Medulla oblongata (tissue), 1 donor: ENCODE results near the gene CTPS2.

Experiments
- DNase-seq: peaks from one replicate; pipeline ENCODE4 v3.0.0-alpha.2; 2015; ENCODE audit errors: extremely low spot score

Gene CTPS2

GRCh38 chrX:16714504-16714903 lies 2.0 kb upstream of the CTPS2 start:
- no peak for DNase-seq

- peak; percentile 16 for DNase-seq
These were observed 449 bp downstream of the CTPS2 start for GRCh38 chrX:16711893-16712547.

GRCh38 chrX:16711219-16711811 lies 1.2 kb downstream of the CTPS2 start:
- DNase-seq = peak; percentile 4

GRCh38 chrX:16708016-16708415 lies 4.5 kb downstream of the CTPS2 start:
- DNase-seq = no peak

GRCh38 chrX:16705370-16705769 lies 7.1 kb downstream of the CTPS2 start:
- no peak for DNase-seq

GRCh38 chrX:16702700-16703599 lies 9.5 kb downstream of the CTPS2 start:
- DNase-seq = no peak

GRCh38 chrX:16700734-16701133 lies 11.7 kb downstream of the CTPS2 start:
- no peak for DNase-seq

- DNase-seq = no peak
These were observed 13.1 kb downstream of the CTPS2 start for GRCh38 chrX:16699389-16699788.

- DNase-seq = no peak
These were observed 15.5 kb downstream of the CTPS2 start for GRCh38 chrX:16696956-16697355.

- peak; percentile 42 for DNase-seq
These were observed 17.3 kb downstream of the CTPS2 start for GRCh38 chrX:16695079-16695676.

- DNase-seq = no peak
These were observed 25.0 kb downstream of the CTPS2 start for GRCh38 chrX:16687514-16687913.

- no peak for DNase-seq
These were observed 29.3 kb downstream of the CTPS2 start for GRCh38 chrX:16683007-16683664.

GRCh38 chrX:16678689-16679088 lies 33.8 kb downstream of the CTPS2 start:
- DNase-seq = no peak

GRCh38 chrX:16671005-16671404 lies 41.5 kb downstream of the CTPS2 start:
- DNase-seq = peak; percentile 74

- DNase-seq = peak; percentile 73
These were observed 45.9 kb downstream of the CTPS2 start for GRCh38 chrX:16666541-16666940.

GRCh38 chrX:16665089-16665488 lies 47.4 kb downstream of the CTPS2 start:
- no peak for DNase-seq

GRCh38 chrX:16664626-16665025 lies 47.8 kb downstream of the CTPS2 start:
- no peak for DNase-seq

GRCh38 chrX:16664074-16664473 lies 48.4 kb downstream of the CTPS2 start:
- DNase-seq = no peak

- no peak for DNase-seq
These were observed 50.1 kb downstream of the CTPS2 start for GRCh38 chrX:16662402-16662801.

GRCh38 chrX:16661495-16661894 lies 51.0 kb downstream of the CTPS2 start:
- DNase-seq = no peak

- no peak for DNase-seq
These were observed 53.1 kb downstream of the CTPS2 start for GRCh38 chrX:16659321-16659720.

GRCh38 chrX:16658284-16658683 lies 54.2 kb downstream of the CTPS2 start:
- DNase-seq = no peak
